NCI-H1092 treated with DMSO at 0.1 percent for 48 hours (cell line): Measurements from ENCODE around the gene PTGER4.
"Not testable (repeated sequence)": the region's sequence is repeated elsewhere in the genome, so short reads cannot be mapped to it uniquely, and the experiment has no call there.

ENCODE experiments used
- DNase-seq: peaks from one replicate; lab custom pipeline; 2025; lab: John Stamatoyannopoulos, UW

PTGER4 gene

DNA sequence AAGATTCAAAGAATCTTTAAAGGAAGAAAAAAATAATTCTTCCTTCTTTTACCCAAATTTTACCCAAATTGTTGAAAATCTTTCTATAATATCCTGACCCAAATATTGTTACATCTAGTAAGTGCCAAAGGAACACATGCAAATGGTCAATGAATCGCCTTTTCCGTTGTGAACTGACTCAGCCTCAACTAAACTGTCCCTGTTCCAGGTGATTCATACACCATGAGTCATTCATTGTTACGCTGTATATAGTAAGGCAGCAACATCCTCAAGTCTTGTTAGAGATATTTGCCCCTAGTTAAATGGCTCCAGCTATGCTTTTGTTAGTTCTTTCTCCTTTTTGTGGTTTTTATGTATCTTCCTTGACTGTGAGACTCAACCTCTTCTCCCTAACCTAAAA, 9.7 kb downstream of the PTGER4 start:
- no peak for DNase-seq

DNA sequence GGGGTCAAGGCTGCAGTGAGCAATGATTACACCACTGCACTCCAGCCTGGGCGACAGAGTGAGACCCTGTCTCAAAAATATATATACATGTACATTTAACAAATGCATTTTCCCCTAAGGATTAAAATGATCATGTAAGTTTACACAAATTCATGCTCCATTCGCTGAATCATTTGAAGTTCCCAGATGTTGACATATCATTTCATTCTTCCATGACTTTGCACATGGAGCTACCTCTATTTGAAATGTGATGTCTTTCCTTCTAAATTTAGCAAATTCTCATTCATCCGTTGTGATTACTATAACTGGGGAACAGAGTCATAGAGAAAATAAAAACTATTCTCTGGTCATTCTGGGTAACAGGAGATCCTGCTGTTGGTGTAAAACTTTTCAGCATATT, 10.6 kb downstream of the PTGER4 start:
- no peak for DNase-seq

DNA sequence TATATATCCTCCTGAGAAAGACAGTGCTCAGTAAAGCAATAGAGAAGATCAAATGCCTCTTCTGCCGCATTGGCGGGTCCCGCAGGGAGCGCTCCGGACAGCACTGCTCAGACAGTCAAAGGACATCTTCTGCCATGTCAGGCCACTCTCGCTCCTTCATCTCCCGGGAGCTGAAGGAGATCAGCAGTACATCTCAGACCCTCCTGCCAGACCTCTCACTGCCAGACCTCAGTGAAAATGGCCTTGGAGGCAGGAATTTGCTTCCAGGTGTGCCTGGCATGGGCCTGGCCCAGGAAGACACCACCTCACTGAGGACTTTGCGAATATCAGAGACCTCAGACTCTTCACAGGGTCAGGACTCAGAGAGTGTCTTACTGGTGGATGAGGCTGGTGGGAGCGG, 12.2 kb downstream of the PTGER4 start:
- no peak for DNase-seq

DNA sequence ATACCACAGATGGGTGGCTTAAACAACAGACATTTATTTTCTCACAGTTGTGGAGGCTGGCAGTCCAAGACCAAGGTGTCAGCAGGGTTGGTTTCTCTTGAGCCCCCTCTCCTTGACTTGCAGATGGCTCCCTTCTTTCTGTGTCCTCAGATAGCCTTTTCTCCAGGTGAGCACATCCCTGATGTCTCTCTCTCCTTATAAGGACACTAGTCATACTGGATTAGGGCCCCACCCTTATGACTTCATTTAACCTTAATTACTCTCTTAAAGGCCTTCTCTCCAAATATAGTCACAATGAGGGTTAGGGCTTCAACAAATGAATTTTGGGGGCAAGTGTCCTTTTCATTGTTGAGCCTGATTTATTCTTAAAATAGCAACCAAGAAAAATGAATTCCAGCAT, 14.7 kb downstream of the PTGER4 start:
- DNase-seq: no peak

DNA sequence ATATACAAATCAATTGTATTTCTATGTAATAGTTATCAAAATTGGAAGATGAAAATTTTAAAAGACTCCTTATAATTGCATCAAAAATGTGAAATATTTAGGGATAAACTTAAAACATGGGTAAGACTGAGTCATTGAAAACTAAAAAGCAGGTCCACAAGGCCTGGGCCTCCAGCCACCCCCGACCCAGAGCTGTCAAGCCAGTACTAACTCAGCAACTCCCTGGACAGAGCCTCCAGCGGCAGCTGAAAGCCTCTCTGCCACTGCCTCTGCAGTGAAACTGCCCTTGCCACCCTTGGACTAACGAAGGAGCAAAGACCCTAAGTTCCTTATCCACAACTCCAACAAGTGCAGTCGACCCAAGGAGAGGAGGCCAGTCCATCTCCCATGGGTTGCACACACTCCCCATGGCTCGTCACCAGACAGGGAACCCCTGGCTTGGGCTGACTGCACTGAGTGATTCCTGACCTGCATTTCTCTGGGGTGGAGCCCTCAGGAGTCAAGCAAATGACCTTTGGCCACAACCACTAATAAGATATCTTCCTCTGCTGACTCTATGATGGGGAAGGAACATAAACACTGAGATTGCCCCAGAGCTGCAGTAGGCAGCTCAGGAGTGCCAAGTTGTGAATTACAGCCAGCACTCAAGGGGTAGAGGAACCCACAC, 20.5 kb downstream of the PTGER4 start:
- DNase-seq: no peak

DNA sequence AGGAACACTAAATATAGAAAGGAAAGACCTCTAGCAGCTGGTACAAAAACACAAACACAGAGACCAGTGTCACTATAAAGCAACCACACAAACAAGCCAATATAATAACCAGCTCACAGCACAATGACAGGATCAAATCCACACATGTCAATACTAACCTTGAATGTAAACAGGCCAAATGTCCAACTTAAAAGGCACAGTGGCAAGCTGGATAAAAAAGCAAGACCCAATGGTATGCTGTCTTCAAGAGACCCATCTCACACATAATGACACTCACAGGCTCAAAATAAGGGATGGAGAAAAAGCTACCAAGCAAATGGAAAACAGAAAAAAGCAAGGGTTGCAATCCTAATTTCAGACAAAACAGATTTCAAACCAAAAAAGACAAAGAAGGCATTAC, 22.3 kb downstream of the PTGER4 start:
- DNase-seq: not testable (repeated sequence)

DNA sequence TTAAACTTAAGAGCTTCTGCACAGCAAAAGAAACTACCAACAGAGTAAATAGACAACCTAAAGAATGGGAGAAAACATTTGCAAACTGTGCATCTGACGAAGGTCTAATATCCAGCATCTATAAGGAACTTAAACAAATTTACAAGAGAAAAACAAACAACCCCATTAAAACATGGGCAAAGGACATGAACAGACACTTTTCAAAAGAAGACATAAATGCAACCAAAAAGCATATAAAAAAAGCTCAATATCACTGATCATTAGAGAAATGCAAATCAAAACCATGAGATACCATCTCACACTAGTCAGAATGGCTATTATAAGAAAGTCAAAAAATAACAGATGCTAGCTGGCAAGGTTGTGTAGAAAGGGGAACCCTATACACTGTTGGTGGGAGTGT, 25.8 kb downstream of the PTGER4 start:
- DNase-seq: not testable (repeated sequence)

DNA sequence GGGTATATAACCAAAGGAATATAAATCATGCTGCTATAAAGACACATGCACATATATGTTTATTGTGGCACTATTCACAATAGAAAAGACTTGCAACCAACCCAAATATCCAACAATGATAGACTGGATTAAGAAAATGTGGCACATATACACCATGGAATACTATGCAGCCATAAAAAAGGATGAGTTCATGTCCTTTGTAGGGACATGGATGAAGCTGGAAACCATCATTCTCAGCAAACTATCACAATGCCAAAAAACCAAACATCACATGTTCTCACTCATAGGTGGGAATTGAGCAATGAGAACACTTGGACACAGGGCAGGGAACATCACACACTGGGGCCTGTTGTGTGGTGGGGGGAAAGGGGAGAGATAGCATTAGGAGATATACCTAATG, 30.9 kb downstream of the PTGER4 start:
- not testable (repeated sequence) for DNase-seq

DNA sequence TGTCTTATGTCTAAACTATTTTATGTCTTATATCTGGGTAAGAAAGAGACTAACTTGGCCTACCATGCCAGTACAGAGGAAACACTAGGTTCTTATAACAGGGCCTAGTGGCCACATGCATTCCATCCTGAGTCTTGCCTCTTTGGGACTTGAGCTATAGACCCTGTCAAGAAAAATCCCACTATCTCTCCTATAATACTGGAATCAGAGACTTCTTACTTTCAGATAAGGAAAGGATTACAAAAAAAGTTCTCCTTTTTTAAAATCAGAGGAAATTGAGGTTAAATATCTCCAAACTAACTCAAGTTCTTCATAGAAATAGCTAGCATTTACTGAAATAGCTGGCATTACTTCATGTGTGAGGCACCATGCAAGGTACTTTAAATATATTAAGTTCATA, 34.3 kb downstream of the PTGER4 start:
- no peak for DNase-seq

DNA sequence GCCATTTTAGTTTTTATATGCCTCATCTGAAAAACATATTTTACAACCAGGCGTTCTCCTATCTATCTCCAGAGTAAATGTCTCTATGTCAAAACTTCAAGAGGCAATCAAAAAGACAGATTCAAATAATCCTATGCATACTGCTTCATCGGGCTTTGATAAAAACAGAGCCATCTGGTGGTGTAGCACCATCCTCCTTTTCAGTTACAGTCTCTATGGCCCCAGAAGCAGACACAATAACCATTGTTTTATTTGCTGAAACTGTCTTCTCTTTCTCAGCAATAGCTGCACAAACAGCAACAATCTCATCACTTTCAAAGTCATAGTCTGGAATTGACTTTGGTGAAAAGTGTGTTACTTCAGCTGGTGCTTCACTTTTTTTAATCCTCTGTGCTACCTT, 36.3 kb downstream of the PTGER4 start:
- DNase-seq: no peak

DNA sequence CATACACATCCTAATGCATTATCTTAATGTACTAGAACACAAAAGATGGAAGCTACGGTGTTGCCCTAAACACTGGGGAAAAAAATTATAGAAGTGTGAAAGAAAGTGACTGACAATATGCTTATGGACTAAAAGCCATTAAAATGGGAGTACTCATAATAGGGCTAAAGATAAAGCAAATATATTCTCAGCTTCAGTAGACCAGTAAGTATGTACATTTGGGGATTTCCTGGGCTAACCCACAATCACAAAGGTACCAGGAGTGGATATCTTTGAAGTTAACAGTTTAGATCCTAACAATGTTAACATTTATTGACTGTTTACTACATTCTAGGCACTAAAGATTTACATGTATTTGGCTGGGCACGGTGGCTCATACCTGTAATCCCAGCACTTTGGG, 36.9 kb downstream of the PTGER4 start:
- no peak for DNase-seq

DNA sequence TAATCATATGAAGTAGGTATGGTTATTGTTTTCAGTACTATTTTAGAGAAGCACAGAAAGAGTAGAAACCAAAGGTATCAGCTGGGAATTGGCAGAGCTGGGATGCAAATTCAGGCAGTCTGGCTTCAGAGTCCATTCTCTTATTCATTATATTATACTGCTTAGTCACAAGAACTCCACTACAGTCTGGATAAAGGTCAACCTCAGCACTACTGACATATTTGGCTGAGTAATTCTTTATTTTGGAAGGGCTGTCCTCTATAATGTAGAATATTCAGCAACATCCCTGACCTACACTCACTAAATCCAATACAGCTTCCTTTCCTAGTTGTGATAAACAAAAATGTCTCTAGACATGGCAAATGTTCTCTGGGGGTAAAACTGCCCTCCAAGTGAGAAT, 37.6 kb downstream of the PTGER4 start:
- no peak for DNase-seq

DNA sequence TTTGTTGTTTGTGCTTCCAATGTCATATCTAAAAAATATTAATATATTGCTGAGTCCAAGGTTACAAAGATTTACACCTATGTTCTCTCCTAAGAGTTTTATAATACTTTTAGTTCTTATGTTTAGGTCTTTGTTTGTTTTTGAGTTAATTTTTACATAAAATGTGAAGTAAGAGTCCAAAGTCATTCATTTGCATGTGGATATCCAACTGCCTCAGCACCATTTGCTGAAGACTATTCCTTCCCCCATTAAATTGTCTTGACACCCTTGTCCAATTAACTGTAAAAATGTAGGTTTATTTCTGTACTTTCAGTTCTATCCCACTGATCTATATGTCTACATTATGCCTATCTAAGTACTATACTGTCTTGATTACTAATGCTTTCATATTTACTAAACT, 40.4 kb downstream of the PTGER4 start:
- DNase-seq: no peak

DNA sequence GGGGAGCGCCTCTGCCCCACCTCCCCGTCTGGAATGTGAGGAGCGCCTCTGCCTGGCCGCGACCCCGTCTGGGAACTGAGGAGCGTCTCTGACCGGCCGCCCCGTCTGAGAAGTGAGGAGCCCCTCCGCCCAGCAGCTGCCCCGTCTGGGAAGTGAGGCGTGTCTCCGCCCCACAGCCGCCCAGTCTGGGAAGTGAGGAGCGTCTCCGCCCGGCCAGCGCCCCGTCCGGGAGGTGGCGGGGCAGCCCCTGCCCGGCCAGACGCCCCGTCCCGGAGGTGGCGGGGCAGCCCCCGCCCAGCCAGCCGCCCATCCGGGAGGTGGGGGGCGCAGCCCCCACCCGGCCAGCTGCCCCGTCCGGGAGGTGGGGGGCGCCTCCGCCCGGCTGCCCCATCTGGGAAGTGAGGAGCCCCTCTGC, 42.8 kb downstream of the PTGER4 start:
- DNase-seq: not testable (repeated sequence)

DNA sequence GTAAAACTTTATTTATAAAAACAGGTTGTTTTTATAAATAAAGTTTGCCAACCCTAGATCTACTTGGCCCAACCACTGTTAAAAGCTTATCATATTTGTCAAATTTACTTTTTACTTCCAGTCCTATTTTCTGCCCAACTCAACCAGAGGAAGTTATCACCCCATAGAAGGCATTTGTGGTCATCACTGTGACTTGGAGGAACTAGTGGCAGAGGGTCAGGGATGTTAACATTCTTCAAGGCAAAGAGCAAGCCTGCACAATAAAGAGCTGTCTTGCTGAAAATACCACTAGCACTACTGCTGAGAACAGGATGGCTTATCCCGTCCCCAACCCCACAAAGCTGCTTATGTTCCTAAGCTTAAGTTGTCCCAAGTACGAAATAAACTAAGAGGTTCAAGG, 53.7 kb downstream of the PTGER4 start:
- no peak for DNase-seq

DNA sequence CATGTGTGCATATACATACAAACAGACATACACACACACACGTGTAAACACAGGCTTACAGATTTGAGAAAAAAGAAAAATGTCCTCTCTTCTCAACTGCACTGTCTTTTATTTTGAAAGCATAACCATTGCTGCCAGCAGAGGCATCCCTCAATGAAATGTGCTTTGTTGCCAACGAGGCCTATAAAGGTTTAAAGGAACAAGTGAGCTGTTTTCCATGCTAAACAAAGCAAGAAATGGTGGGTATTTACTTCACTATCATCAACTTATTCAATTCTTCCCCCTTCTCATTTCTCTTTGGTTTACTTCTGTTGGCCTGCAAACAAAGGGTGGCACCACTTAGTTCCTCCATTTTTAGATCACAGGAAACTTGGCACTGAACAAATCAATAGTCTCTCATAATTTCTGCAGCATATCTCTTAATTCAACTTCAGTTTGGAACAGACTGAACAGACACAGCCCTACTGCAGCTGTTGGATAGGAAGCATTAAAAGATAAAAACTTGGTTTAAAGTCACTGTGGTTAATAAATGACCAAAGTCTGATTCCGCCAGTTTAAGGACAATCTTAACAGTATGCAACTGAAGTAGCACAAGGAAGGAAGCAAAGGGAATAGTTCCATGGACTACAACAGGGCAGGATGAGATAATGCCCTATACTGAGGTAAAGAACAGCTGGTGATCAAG, 54.3 kb downstream of the PTGER4 start:
- no peak for DNase-seq

DNA sequence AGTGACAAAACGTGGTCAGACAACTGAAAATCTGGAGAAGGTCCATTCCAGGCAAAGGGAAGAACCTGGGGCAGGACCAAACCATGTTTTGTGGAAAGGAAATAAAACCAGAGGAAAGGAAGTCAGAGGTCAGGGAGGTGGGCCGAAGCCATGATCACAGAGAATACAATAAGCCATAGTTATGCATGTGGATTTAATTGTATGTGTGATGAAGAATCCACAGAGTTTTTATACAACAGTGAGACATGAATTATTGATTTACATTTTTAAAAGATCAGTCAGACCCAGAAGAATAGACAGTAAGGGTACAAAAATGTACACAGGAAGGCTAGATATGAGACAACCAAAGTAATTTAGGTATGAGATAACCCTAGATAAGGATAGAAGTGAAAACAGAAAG, 55.3 kb downstream of the PTGER4 start:
- DNase-seq: no peak

DNA sequence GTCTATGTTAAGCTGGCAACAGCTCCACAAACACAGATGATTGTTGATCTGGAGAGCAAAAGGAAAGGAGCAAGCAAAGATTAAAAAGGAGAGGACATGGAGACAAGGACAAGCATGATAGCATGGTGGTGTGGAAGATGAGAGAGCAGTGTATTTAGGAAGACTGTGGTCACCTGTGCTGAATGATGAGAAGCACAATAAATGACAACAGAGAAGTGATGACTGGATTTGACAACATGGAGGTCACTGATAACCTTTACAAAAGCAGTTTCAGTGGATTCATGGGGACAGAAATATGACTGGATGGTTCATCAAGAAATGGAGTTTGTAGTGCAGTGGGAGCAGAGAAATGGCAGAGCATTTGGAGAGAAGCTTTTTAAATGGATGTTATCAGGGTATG, 55.9 kb downstream of the PTGER4 start:
- DNase-seq: no peak

DNA sequence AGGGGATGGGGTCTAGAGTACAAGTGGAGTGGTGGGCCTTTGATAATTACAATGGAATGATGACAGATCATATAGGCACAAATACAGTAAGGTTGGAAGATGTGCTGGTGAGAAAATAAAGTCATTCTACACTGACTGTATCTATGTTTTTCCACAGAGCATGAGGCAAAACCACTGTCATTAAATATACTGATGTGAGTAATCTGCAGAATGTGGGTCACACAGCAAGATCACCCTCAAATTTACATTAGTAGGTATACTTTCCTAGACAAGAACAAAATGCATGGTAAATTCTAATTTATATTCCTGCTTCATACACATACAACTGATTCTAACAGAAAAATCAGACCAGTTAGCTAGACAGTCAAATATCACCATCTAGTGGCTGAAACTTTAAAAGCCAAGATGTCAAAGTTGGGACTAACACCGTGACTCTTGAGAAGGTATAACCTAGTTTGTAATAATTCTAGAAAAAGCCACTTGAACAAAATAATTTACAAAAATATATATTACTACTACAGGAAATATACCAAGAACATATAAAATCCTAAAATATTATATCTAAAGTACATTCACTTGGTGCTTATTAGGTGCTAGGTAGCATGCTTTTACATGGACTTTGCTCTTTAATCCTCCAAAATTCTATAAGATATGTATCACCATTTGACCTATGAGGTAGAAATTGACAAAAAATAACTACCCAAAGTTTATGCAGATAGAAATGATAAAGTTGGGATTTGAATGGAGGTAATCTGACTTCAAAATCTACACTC, 56.6 kb downstream of the PTGER4 start:
- DNase-seq: no peak

DNA sequence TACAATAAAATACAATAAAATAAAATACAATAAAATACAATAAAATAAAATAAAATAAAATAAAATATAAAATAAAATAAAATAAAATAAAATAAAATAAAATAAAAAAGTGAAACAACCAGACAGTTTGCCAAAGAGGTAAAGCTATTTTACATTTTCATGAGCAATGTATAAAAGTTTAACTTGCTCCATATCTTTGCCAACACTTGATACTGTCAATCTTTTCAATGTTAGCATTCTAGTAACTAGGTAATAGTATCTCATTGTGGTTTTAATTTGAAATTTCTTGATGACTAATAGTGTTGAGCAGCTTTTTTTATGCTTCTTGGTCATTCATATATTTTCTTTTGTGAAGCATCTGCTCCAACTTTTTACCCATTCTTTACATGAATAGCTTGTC, 58.8 kb downstream of the PTGER4 start:
- no peak for DNase-seq
